ENCODE results near the gene MYBPH.

- TF ChIP-seq POLR2A (IDR thresholded peaks at IDR 0.05; ENCODE audit: low read depth, low read length) (no peak), TAF1 (IDR thresholded peaks at IDR 0.05; ENCODE audit: borderline replicate concordance, low read depth, low read length) (no peak)
These were observed 31.0 kb downstream of the MYBPH start for GRCh38 chr1:203144661-203145060.

Measured in GM12892 (cell line).